ENCODE data around the gene CA10.

The CA10 gene

DNA sequence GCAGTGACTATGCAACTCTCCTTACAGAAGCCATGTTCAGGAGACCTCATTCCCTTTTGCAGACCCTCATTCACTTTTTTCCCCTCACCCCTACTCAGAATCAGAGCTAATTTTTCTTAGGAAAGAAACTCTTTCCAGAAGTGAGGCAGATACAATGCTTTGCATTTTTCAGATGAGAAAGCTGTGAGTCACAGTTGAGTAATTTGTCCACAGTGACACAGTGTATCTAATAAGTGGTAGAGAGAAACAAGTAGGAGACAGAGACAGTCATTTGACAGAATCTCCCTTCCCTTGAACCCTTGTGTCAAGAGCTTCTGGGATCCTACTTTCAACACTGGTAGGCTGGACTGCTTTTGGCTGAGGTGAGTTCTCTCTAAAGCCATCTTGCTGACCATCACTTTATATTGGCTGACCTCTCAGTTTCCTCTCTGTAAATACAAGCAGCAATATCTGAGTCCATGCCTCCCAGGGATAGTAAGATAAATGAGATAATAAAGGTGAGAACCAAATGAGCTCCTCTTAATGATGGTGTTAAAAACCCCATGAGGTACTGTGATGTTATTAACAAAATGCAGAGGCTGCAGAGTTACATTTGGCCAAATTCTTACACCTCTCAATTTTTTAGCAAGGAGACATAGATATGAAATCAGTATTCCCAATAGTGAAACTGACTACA lies 130.8 kb downstream of the CA10 start:
- Histone ChIP-seq H3K36me3 (ENCODE audit: control insufficient read depth in 1 of 2, insufficient read depth in 2 of 2, low read length in 2 of 2) (no peaks in the 10 kb centered on the region), H3K9me3 (ENCODE audit: control insufficient read depth in 1 of 2, low read length in 2 of 2) (no peaks in the 10 kb centered on the region), H3K4me1 (ENCODE audit: control insufficient read depth in 1 of 2, insufficient read depth in 2 of 2, low read length in 2 of 2) (no peaks in the 10 kb centered on the region), H3K27me3 (ENCODE audit: control insufficient read depth in 1 of 2, insufficient read depth in 2 of 2, low read length in 2 of 2) (no peaks in the 10 kb centered on the region), H3K27ac (ENCODE audit: low read depth, low read length) (no peak overlapping the region), H3K4me3 (ENCODE audit: low read depth in 1 of 2, low read length in 2 of 2) (no peak overlapping the region), H3K9ac (ENCODE audit: low read depth in 1 of 2, low read length in 2 of 2) (no peak overlapping the region)

DNA sequence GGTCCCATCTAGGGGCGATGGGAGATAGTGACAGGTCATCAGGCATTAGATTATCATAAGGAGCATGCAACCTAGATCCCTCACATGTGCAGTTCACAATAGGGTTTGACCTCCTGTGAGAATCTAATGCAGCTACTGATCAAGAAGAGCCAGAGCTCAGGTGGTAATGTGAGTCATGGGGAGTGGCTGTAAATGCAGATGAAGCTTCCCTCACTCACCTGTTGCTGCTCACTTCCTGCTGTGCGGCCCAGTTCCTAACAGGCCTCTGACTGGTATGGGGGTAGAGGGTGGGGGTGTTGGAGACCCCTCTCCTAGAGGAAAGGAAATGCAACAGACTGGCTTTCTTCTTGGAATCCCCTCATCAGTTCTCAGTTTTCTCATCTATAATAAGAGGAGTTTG lies 131.4 kb downstream of the CA10 start:
- H3K27ac ChIP-seq (ENCODE audit: low read depth, low read length) = no peak overlapping the region
- no peak overlapping the region for H3K9ac ChIP-seq (ENCODE audit: low read depth in 1 of 2, low read length in 2 of 2)
- no peaks in the 10 kb centered on the region for H3K27me3 ChIP-seq (ENCODE audit: control insufficient read depth in 1 of 2, insufficient read depth in 2 of 2, low read length in 2 of 2)
- H3K9me3 ChIP-seq (ENCODE audit: control insufficient read depth in 1 of 2, low read length in 2 of 2) = no peaks in the 10 kb centered on the region
- no peaks in the 10 kb centered on the region for H3K4me1 ChIP-seq (ENCODE audit: control insufficient read depth in 1 of 2, insufficient read depth in 2 of 2, low read length in 2 of 2)
- H3K4me3 ChIP-seq (ENCODE audit: low read depth in 1 of 2, low read length in 2 of 2) = no peak overlapping the region
- no peaks in the 10 kb centered on the region for H3K36me3 ChIP-seq (ENCODE audit: control insufficient read depth in 1 of 2, insufficient read depth in 2 of 2, low read length in 2 of 2)

DNA sequence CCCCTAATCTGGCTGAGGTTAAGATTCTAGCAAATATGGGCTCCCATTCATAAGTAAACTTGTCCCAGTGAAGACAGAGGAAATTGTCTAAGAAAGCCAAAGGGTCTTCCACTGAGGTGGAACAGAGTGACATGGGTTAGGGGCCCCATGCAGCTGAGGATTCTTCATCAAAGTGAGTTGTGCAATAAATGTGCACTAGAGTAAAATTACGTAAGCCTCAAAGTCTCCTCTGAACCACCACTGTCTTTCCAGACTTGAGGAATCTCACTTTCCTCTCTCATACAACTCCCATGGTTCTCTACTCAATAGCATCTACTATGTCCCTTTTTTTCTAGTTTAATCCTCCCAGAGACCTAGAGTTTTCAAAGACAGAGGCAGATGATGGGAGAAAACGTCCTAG lies 132.4 kb downstream of the CA10 start:
- Histone ChIP-seq H3K27me3 (ENCODE audit: control insufficient read depth in 1 of 2, insufficient read depth in 2 of 2, low read length in 2 of 2) (no peaks in the 10 kb centered on the region), H3K27ac (ENCODE audit: low read depth, low read length) (no peak overlapping the region), H3K4me1 (ENCODE audit: control insufficient read depth in 1 of 2, insufficient read depth in 2 of 2, low read length in 2 of 2) (no peaks in the 10 kb centered on the region), H3K36me3 (ENCODE audit: control insufficient read depth in 1 of 2, insufficient read depth in 2 of 2, low read length in 2 of 2) (no peaks in the 10 kb centered on the region), H3K4me3 (ENCODE audit: low read depth in 1 of 2, low read length in 2 of 2) (no peak overlapping the region), H3K9ac (ENCODE audit: low read depth in 1 of 2, low read length in 2 of 2) (no peak overlapping the region), H3K9me3 (ENCODE audit: control insufficient read depth in 1 of 2, low read length in 2 of 2) (no peaks in the 10 kb centered on the region)

GRCh38 chr17:52025236-52025635 lies 133.3 kb downstream of the CA10 start:
- H3K36me3 ChIP-seq (ENCODE audit: control insufficient read depth in 1 of 2, insufficient read depth in 2 of 2, low read length in 2 of 2) = no peaks in the 10 kb centered on the region
- H3K9ac ChIP-seq (ENCODE audit: low read depth in 1 of 2, low read length in 2 of 2) = no peak overlapping the region
- H3K4me3 ChIP-seq (ENCODE audit: low read depth in 1 of 2, low read length in 2 of 2) = no peak overlapping the region
- no peaks in the 10 kb centered on the region for H3K27me3 ChIP-seq (ENCODE audit: control insufficient read depth in 1 of 2, insufficient read depth in 2 of 2, low read length in 2 of 2)
- H3K4me1 ChIP-seq (ENCODE audit: control insufficient read depth in 1 of 2, insufficient read depth in 2 of 2, low read length in 2 of 2) = no peaks in the 10 kb centered on the region
- no peaks in the 10 kb centered on the region for H3K9me3 ChIP-seq (ENCODE audit: control insufficient read depth in 1 of 2, low read length in 2 of 2)
- no peak overlapping the region for H3K27ac ChIP-seq (ENCODE audit: low read depth, low read length)

GRCh38 chr17:52024300-52024870 lies 134.1 kb downstream of the CA10 start:
- Histone ChIP-seq H3K4me1 (ENCODE audit: control insufficient read depth in 1 of 2, insufficient read depth in 2 of 2, low read length in 2 of 2) (no peaks in the 10 kb centered on the region), H3K27ac (ENCODE audit: low read depth, low read length) (no peak overlapping the region), H3K4me3 (ENCODE audit: low read depth in 1 of 2, low read length in 2 of 2) (no peak overlapping the region), H3K27me3 (ENCODE audit: control insufficient read depth in 1 of 2, insufficient read depth in 2 of 2, low read length in 2 of 2) (no peaks in the 10 kb centered on the region), H3K9me3 (ENCODE audit: control insufficient read depth in 1 of 2, low read length in 2 of 2) (no peaks in the 10 kb centered on the region), H3K9ac (ENCODE audit: low read depth in 1 of 2, low read length in 2 of 2) (no peak overlapping the region), H3K36me3 (ENCODE audit: control insufficient read depth in 1 of 2, insufficient read depth in 2 of 2, low read length in 2 of 2) (no peaks in the 10 kb centered on the region)

- Histone ChIP-seq H3K27ac (ENCODE audit: low read depth, low read length) (no peak overlapping the region), H3K9me3 (ENCODE audit: control insufficient read depth in 1 of 2, low read length in 2 of 2) (peaks cover 0 to 3% of the 10 kb centered on the region in 2 donors), H3K9ac (ENCODE audit: low read depth in 1 of 2, low read length in 2 of 2) (no peak overlapping the region), H3K36me3 (ENCODE audit: control insufficient read depth in 1 of 2, insufficient read depth in 2 of 2, low read length in 2 of 2) (no peaks in the 10 kb centered on the region), H3K27me3 (ENCODE audit: control insufficient read depth in 1 of 2, insufficient read depth in 2 of 2, low read length in 2 of 2) (no peaks in the 10 kb centered on the region), H3K4me1 (ENCODE audit: control insufficient read depth in 1 of 2, insufficient read depth in 2 of 2, low read length in 2 of 2) (no peaks in the 10 kb centered on the region), H3K4me3 (ENCODE audit: low read depth in 1 of 2, low read length in 2 of 2) (no peak overlapping the region)
Observed at GRCh38 chr17:52011064-52011463, 147.4 kb downstream of the CA10 start.

DNA sequence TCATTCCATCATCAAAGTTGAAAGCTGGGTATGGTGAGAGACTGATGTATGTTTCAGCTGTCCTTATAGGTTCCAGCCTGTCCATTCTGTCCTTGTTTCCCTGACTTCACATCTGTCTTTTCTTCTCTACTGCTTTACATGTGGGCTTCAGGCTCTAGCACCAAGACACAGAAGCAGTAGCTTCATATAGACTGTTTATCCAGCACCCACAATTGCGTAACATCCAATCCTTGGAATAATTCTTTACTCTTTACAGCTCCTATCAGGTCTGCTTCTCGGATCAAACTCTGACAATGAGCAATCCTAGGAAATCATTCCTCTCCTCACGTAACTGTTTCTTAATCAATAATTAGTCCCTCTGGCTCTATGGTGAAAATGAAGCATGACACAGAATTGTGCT lies 158.9 kb downstream of the CA10 start:
- Histone ChIP-seq H3K4me1 (ENCODE audit: control insufficient read depth in 1 of 2, insufficient read depth in 2 of 2, low read length in 2 of 2) (no peaks in the 10 kb centered on the region), H3K27me3 (ENCODE audit: control insufficient read depth in 1 of 2, insufficient read depth in 2 of 2, low read length in 2 of 2) (no peaks in the 10 kb centered on the region), H3K27ac (ENCODE audit: low read depth, low read length) (no peak overlapping the region), H3K9ac (ENCODE audit: low read depth in 1 of 2, low read length in 2 of 2) (no peak overlapping the region), H3K36me3 (ENCODE audit: control insufficient read depth in 1 of 2, insufficient read depth in 2 of 2, low read length in 2 of 2) (no peaks in the 10 kb centered on the region), H3K9me3 (ENCODE audit: control insufficient read depth in 1 of 2, low read length in 2 of 2) (no peaks in the 10 kb centered on the region), H3K4me3 (ENCODE audit: low read depth in 1 of 2, low read length in 2 of 2) (no peak overlapping the region)

DNA sequence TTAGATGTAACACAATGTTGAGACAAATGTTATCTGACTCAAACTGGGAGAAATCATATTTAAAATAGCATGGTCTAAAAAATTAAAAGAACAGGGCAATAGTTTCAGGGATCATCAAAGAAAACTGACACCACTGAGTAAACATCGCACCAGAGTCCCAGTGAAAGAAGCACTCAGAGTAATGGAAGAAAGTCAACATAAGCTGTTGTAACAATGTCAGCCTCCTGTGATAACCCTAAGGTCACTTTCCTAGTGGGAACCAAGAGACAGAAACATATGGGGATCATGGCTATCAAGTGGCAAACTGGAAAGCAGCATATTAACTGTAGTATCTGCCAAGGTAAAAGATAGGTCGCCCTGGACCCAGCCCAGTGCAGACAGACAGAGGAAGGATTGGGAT lies 160.8 kb downstream of the CA10 start:
- no peak overlapping the region for H3K4me3 ChIP-seq (ENCODE audit: low read depth in 1 of 2, low read length in 2 of 2)
- H3K36me3 ChIP-seq (ENCODE audit: control insufficient read depth in 1 of 2, insufficient read depth in 2 of 2, low read length in 2 of 2) = no peaks in the 10 kb centered on the region
- H3K9me3 ChIP-seq (ENCODE audit: control insufficient read depth in 1 of 2, low read length in 2 of 2) = no peaks in the 10 kb centered on the region
- no peaks in the 10 kb centered on the region for H3K27me3 ChIP-seq (ENCODE audit: control insufficient read depth in 1 of 2, insufficient read depth in 2 of 2, low read length in 2 of 2)
- H3K9ac ChIP-seq (ENCODE audit: low read depth in 1 of 2, low read length in 2 of 2) = no peak overlapping the region
- no peaks in the 10 kb centered on the region for H3K4me1 ChIP-seq (ENCODE audit: control insufficient read depth in 1 of 2, insufficient read depth in 2 of 2, low read length in 2 of 2)
- H3K27ac ChIP-seq (ENCODE audit: low read depth, low read length) = no peak overlapping the region

DNA sequence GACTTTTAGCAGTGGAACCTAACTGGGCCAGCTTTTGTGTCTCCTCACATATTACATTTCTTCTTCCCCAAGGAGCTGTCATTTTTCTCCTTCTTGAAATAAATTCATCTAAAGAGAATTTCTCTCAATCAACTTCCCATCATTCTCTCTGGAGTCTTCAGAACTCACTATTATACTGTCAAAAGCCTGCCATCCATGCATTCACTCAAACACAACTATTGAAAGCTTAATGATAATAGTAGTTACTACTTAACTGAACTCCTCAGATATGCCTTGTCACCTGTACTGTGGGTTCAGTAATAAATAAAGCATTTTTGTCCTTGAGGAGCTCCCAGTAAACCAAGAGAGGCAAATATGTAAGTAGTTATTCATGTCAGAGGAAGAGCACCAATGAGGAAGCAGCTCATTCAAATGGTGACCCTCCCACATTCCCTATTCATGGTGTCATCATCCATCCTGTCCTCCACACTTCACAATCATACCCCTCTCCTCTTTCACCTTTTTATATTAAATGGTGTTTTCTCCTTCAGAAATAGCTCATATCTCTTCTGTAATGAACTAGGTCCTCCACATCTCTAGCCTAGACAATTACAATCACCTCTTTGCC lies 162.6 kb downstream of the CA10 start:
- Histone ChIP-seq H3K4me3 (ENCODE audit: low read depth in 1 of 2, low read length in 2 of 2) (no peak overlapping the region), H3K9ac (ENCODE audit: low read depth in 1 of 2, low read length in 2 of 2) (no peak overlapping the region), H3K27me3 (ENCODE audit: control insufficient read depth in 1 of 2, insufficient read depth in 2 of 2, low read length in 2 of 2) (no peaks in the 10 kb centered on the region), H3K36me3 (ENCODE audit: control insufficient read depth in 1 of 2, insufficient read depth in 2 of 2, low read length in 2 of 2) (no peaks in the 10 kb centered on the region), H3K4me1 (ENCODE audit: control insufficient read depth in 1 of 2, insufficient read depth in 2 of 2, low read length in 2 of 2) (no peaks in the 10 kb centered on the region), H3K9me3 (ENCODE audit: control insufficient read depth in 1 of 2, low read length in 2 of 2) (no peaks in the 10 kb centered on the region), H3K27ac (ENCODE audit: low read depth, low read length) (no peak overlapping the region)

DNA sequence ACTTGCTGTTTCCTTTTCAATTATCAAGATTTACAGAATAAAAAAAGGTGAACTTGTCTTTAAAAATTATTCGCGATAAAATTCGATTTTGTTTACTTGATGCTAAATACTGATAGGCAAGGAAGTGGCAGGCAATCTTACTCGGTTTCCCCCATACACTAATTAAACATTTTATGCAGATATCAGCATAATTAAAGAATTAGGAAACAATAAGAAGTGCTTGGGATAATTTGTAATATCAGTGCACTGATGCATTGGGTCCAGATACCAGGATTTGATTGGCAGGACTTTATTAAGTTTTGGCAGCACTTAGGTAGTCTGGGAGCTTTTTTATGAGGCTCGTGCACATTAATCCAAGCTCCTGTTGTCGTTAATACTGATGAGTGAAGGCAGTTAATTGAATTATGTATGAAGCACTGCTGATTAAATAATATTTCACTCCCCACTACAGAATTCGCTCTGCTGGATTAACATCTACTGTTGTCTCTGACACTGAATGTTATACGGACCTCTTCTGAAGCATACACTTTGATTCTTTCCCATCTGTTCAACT lies 165.6 kb downstream of the CA10 start:
- no peak overlapping the region for H3K9ac ChIP-seq (ENCODE audit: low read depth in 1 of 2, low read length in 2 of 2)
- no peaks in the 10 kb centered on the region for H3K9me3 ChIP-seq (ENCODE audit: control insufficient read depth in 1 of 2, low read length in 2 of 2)
- no peaks in the 10 kb centered on the region for H3K36me3 ChIP-seq (ENCODE audit: control insufficient read depth in 1 of 2, insufficient read depth in 2 of 2, low read length in 2 of 2)
- no peaks in the 10 kb centered on the region for H3K27me3 ChIP-seq (ENCODE audit: control insufficient read depth in 1 of 2, insufficient read depth in 2 of 2, low read length in 2 of 2)
- no peak overlapping the region for H3K4me3 ChIP-seq (ENCODE audit: low read depth in 1 of 2, low read length in 2 of 2)
- no peak overlapping the region for H3K27ac ChIP-seq (ENCODE audit: low read depth, low read length)
- no peaks in the 10 kb centered on the region for H3K4me1 ChIP-seq (ENCODE audit: control insufficient read depth in 1 of 2, insufficient read depth in 2 of 2, low read length in 2 of 2)
